HEK293 (cell line): Measurements from ENCODE around the gene PLAU.
"Not testable (repeated sequence)": the region's sequence is repeated elsewhere in the genome, so short reads cannot be mapped to it uniquely, and the experiment has no call there.

Experiments used
- ATF2 ChIP-seq: fragments of 450-650 bp; formaldehyde crosslinking; IDR thresholded peaks from 2 replicates; pipeline ENCODE4 v1.5.1; 2016; ENCODE audit warnings: missing biosample characterization, missing genetic modification characterization, low read depth
- PRDM6 ChIP-seq: fragments of 450-650 bp; formaldehyde crosslinking; IDR thresholded peaks from 2 replicates; pipeline ENCODE4 v1.5.1; 2017; ENCODE audit warnings: missing biosample characterization, missing genetic modification characterization
- YY1 ChIP-seq: fragments of 450-650 bp; formaldehyde crosslinking; IDR thresholded peaks from 2 replicates; pipeline ENCODE4 v1.5.1; 2018; ENCODE audit warnings: missing biosample characterization, missing genetic modification characterization
- ZBTB21 ChIP-seq: fragments of 450-650 bp; formaldehyde crosslinking; IDR thresholded peaks from 2 replicates; pipeline ENCODE4 v1.5.1; 2017; ENCODE audit warnings: missing biosample characterization, missing genetic modification characterization
- ZNF335 ChIP-seq: fragments of 450-650 bp; formaldehyde crosslinking; conservative IDR thresholded peaks from 2 replicates; pipeline ENCODE4 v1.5.1; 2016; ENCODE audit warnings: missing biosample characterization, missing genetic modification characterization
- ZNF473 ChIP-seq: fragments of 450-650 bp; formaldehyde crosslinking; IDR thresholded peaks from 2 replicates; pipeline ENCODE4 v1.5.1; 2017; ENCODE audit warnings: missing biosample characterization, missing genetic modification characterization

GRCh38 chr10:73889416-73889815 is 21.5 kb upstream of the PLAU start:
- not testable (repeated sequence) for TF ChIP-seq PRDM6; ATF2 (tag by site-specific recombination); YY1; ZNF473 (tag by site-specific recombination); ZBTB21 (tag by site-specific recombination); ZNF335 (tag by site-specific recombination)
